GM12892 (cell line): ENCODE data around the gene COPS9.

Experiments
- POLR2A ChIP-seq: IDR thresholded peaks from 2 replicates; pipeline ENCODE4 v1.6.1; 2011; ENCODE audit warnings: low read depth, low read length, control low read depth
- POLR2AphosphoS5 ChIP-seq: IDR thresholded peaks from 2 replicates; pipeline ENCODE4 v1.6.1; 2011; ENCODE audit warnings: low read depth, low read length, control low read depth

DNA sequence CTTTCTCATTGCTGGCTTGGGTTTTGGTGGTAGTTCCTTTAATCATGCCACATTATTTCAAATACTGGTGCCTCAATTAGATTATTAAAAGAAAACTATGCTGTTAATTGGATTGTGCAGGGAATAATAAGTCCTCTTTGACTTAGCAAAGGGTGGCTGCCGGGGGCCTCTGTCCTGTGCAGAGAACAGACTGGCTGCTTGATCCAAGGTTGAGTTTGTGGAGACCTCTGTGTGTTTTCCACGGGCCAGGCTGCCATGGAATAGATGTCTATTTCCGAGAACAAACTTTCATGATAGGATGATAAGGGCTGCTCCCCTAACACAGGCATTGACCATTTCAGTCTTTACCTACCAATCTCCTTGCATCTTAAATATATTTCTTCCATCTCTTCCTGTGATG, 34.8 kb upstream of the COPS9 start:
- TF ChIP-seq POLR2A (no peak), POLR2AphosphoS5 (no peak)
